HAP-1 (cell line): ENCODE measurements around the gene TEX14.
"Not testable (repeated sequence)": the region's sequence is repeated elsewhere in the genome, so short reads cannot be mapped to it uniquely, and the experiment has no call there.

ENCODE experiments used
- DNase-seq, 2 experiments: peaks; one replicate each; pipeline ENCODE4 v3.0.0-alpha.2; 2016 to 2020; ENCODE audit warnings: low spot score in 2 of 2
- H3K27me3 ChIP-seq: fragments of 250-450 bp; sonication (Bioruptor Pico); 2 replicates; pipeline ENCODE4 v1.5.1; 2020; ENCODE audit warnings: low read depth, mild to moderate bottlenecking, moderate library complexity
- H3K36me3 ChIP-seq: fragments of 250-450 bp; sonication (Bioruptor Pico); replicated peaks from 2 replicates; pipeline ENCODE4 v1.5.1; 2020; ENCODE audit warnings: mild to moderate bottlenecking
- H3K4me1 ChIP-seq: fragments of 250-450 bp; sonication (Bioruptor Pico); 2 replicates; pipeline ENCODE4 v1.5.1; 2020; ENCODE audit warnings: mild to moderate bottlenecking
- H3K4me3 ChIP-seq: fragments of 250-450 bp; sonication (Bioruptor Pico); 2 replicates; pipeline ENCODE4 v1.5.1; 2020; ENCODE audit warnings: mild to moderate bottlenecking, moderate library complexity
- H3K9me3 ChIP-seq: fragments of 250-450 bp; sonication (Bioruptor Pico); 2 replicates; pipeline ENCODE4 v1.5.1; 2020; ENCODE audit warnings: mild to moderate bottlenecking, moderate library complexity
- in situ Hi-C: fragments of 300-500 bp; cut with MboI; formaldehyde crosslinking; loops from 3 replicates; pipeline ENCODE4 v1.14.3; 2020; ENCODE audit warnings: low sequenced_read_pairs, inconsistent platforms, mixed read lengths

The TEX14 gene

DNA sequence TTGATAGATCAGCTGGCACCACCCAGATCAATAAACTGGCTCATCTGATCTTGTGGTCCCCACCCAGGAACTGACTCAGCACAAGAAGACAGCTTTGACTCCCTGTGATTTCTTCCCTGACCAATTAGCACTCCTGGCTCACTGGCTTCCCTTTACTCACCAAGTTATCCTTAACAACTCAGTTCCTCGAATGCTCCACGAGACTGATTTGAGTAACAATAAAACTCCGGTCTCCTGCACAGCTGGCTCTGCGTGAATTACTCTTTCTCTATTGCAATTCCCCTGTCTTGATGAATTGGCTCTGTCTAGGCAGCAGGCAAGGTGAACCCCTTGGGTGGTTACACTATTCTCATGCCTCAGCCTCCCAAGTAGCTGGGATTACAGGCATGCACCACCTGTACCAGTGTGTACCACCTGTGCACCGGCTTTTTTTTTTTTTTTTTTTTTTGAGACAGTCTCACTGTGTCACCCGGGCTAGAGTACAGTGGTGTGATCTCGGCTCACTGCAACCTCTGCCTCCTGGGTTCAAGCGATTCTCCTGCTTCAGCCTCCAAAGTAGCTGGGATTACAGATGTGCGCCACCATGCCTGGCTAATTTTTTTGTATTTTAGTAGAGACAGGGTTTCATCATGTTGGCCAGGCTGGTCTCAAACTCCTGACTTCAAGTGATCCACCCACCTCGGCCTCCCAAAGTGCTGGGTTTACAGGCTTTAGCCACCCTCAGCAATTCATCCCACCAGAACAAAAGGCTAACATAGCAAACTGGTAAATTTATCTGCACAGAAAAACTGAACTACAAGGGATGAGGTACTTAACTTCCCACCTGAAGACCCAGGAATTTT lies 33.7 kb downstream of the TEX14 start:
- H3K9me3 ChIP-seq, H3K4me1 ChIP-seq, H3K36me3 ChIP-seq, H3K4me3 ChIP-seq, H3K27me3 ChIP-seq, DNase-seq, in situ Hi-C loops: not testable (repeated sequence)

DNA sequence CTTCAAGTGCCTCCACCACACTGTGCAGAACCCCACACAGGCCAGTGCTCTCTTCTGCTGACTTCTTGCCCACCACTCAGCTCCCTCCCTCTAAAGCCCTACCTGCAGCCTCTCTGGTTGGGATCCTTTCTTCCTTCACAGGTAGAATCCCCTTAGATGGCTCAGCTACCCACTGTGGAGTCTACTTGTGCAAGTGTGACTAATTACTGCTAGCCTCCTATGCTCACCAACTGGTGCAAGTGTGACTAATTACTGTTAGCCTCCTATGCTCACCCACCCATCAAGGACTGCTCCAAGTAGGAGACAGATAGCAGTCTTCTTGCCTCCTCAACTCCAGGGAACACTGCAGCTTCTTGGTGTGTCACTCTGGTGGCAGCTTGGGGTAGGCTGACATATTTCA lies 43.6 kb downstream of the TEX14 start:
- in situ Hi-C loops = no loop called here
- DNase-seq = no peak
- H3K36me3 ChIP-seq = no peaks in the 10 kb centered on the region
- H3K9me3 ChIP-seq = no peaks in the 10 kb centered on the region
- H3K4me3 ChIP-seq = no peak overlapping the region
- no peaks in the 10 kb centered on the region for H3K27me3 ChIP-seq
- no peaks in the 10 kb centered on the region for H3K4me1 ChIP-seq

DNA sequence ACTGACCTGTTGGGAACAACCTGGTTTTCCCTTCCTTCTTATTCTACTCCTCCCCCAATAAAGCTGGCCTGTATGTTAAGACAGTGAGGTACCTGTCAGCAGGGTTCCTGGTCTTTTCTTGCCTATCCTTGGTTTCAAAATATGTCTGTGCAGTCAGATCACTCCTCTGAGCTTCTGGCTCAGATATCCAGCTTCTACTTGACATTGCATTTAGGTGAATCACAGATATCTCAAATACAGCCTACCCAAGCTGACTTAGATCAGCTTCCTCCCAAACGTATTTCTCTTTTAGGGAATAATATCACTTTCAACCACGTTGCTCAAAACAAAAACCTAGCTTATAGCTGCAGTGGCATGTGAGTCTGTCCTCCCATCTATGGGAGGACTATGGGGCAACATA lies 48.7 kb downstream of the TEX14 start:
- no peak for DNase-seq
- in situ Hi-C loops = no loop called here
- Histone ChIP-seq H3K36me3 (no peaks in the 10 kb centered on the region), H3K4me1 (no peaks in the 10 kb centered on the region), H3K27me3 (no peaks in the 10 kb centered on the region), H3K4me3 (no peak overlapping the region), H3K9me3 (no peaks in the 10 kb centered on the region)

DNA sequence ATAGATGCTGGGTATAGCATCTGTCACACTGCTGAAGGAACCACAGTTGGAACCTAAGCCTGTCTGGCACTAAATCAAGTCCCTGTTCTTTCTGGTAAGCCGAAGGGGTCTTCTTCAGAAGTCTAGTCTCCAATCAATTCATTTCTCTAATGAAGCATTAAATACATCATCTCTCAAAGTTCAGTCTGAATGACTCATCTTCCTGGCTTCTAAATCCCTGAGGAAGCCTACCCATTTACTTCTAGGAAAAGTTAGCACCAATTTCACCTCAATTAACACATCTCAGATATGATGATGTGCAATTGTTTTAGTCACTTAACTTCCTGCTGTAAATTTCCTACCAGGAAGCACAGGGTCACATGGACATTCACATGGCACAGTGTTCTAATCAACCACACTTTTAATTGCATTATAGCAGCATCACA lies 49.9 kb downstream of the TEX14 start:
- in situ Hi-C loops = no loop called here
- Histone ChIP-seq H3K9me3 (no peaks in the 10 kb centered on the region), H3K4me3 (no peak overlapping the region), H3K4me1 (no peaks in the 10 kb centered on the region), H3K27me3 (no peaks in the 10 kb centered on the region), H3K36me3 (no peaks in the 10 kb centered on the region)
- no peak for DNase-seq

DNA sequence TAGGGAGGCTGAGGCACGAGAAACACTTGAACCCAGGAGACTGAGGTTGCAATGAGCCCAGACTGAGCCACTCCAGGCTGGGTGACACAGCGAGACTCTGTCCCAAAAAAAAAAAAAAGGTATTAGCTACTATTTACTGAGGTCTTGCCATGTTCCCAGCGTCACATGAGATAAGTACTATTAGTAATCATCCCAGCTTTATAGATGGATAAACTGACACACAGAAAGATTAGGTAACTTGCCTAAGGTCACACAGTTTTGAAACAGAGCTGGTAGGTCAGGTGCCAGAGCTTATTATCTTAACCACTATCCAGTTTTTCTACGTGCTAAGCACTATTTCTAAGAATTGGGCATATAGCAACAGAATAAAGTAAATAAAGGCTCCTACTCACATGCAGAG lies 51.6 kb downstream of the TEX14 start:
- Histone ChIP-seq H3K4me1 (no peaks in the 10 kb centered on the region), H3K9me3 (no peaks in the 10 kb centered on the region), H3K27me3 (no peaks in the 10 kb centered on the region), H3K4me3 (no peak overlapping the region), H3K36me3 (no peaks in the 10 kb centered on the region)
- in situ Hi-C loops = no loop called here
- no peak for DNase-seq

DNA sequence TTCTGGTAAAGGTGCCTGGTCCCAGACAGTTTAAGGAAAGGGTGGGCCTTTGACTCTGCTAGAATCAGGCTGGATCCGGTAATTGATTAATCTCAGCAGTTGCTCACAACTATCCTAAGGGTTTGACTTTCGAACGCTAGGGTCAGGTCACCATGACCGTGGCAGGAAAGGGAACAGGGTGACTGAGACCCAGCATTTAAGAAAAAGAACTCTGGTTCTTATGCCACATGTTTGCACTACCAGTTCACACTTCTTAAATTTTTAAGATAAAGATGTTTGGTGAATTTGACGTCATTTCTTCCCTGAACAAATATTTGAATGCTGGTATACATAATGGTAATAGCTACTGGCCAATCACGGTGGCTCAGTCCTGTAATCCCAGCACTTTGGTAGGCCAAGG lies 52.2 kb downstream of the TEX14 start:
- in situ Hi-C loops = no loop called here
- Histone ChIP-seq H3K4me1 (no peaks in the 10 kb centered on the region), H3K9me3 (no peaks in the 10 kb centered on the region), H3K36me3 (no peaks in the 10 kb centered on the region), H3K27me3 (no peaks in the 10 kb centered on the region), H3K4me3 (no peak overlapping the region)
- DNase-seq = no peak

DNA sequence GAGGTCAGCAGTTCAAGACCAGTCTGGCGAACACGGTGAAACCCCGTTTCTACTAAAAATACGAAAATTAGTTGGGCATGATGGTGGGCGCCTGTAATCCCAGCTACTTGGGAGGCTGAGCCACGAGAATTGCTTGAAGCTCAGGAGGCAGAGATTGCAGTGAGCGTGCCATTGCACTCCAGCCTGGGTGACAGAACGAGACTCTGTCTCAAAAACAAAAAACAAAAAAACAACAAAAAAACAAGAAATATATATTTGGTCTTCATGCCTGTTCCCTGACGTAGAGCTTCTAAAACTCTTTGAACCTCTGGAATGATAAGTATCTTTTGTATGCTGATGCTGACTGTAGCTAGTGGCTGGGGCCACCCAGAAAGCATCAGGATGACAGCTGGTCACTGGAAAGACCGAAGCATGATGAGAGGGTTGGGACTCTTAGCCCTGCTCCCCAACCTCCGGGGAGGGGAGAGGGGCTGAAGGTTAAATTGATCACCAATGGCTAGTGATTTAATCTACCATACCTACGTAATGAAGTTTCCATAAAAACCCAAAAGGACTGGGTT lies 54.8 kb downstream of the TEX14 start:
- Histone ChIP-seq H3K4me3 (no peak overlapping the region), H3K4me1 (peaks cover 5% of the 10 kb centered on the region; the same call in 1 of the 2 replicates), H3K36me3 (no peaks in the 10 kb centered on the region), H3K9me3 (no peaks in the 10 kb centered on the region), H3K27me3 (no peaks in the 10 kb centered on the region)
- DNase-seq = no peak
- in situ Hi-C loops = no loop called here

DNA sequence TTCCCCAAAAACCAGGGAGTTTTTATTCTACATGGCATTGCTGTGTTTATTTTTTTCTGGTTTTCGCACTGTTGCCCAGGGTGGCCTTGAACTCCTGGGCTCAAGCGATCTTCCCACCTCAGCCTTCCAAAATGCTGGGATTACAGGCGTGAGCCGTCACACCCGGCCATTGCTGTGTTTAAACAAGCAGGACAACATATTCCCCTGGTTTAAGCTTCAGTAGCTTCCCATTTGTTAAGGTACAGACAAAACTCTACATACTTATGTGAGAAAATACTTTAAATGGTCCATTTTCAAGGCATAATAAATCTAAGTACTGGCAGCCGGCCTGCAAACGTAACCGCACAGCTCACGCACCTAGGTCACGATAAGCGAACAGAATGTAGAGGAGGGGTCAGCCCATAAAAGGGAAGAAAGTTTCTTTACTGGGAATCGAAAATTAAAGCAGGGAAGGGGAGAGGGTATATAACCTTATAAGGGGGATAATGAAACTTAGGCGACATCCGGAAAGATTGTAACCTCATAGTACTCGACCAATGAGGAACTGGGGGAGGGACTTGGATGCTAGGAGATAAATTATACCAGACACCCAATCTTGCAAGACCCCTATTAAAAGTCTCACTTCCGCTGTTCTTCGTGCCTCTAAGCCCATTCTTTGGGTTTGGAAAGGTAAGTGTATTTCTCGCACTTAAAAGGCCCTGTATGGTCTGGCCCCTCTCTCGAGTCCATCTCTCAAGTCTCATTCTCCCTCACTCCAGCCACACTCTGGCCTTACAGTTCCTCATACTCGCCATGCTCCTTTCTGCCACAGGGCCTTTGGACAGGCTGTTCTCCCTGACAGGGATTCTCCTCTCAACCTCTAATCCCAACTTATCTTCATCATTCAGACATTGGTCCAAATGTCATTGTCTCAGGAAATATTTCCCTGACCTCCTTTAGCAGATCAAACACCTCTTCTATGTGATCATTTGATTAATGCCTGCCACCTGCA lies 59.2 kb downstream of the TEX14 start:
- peaks cover 11% of the 10 kb centered on the region for H3K4me1 ChIP-seq
- no peak for DNase-seq
- in situ Hi-C loops = no loop called here
- H3K9me3 ChIP-seq = no peaks in the 10 kb centered on the region
- H3K27me3 ChIP-seq = no peaks in the 10 kb centered on the region
- H3K36me3 ChIP-seq = no peaks in the 10 kb centered on the region
- peak overlapping the region; percentile 23 for H3K4me3 ChIP-seq

DNA sequence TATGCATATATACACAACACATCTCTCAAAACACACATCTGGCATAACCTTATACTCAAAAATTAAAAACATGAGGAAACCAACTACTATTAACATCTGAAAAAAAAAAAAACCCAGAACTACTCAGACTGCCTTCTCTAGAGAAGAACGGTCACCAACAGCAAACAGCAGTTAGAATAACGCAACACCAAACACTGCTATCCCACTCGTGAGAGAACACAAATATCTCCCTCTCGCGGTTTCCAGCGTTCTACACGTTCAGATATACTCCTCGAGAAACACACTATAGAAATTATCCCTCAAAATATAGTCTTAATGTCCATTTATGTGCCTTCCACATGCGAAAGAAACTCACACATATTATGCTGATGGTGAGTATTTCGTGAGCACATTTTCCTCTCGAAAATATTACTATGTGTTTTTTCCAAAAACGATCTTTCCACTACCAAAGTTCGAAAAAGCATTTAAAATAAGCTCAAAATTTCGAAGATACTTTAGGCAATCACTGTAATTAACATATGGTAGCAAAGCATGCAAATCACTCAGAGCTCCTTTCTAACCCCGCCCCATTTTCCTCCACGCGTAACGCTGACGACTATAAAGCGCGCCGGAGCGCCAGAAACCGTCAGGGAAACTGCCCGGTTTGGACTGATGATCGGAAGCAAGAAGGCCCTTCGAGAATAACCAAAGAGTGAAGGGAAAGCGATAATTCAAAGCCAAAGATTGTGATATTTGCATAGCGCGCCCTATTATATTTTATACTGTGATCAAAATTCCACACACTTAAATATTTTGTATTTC lies 60.1 kb downstream of the TEX14 start:
- no peaks in the 10 kb centered on the region for H3K36me3 ChIP-seq
- H3K9me3 ChIP-seq = no peaks in the 10 kb centered on the region
- in situ Hi-C loops = no loop called here
- no peaks in the 10 kb centered on the region; the same call in 1 of the 2 replicates for H3K27me3 ChIP-seq
- DNase-seq = peak; percentile 96 to 99
- peaks cover 11% of the 10 kb centered on the region for H3K4me1 ChIP-seq
- H3K4me3 ChIP-seq = peak overlapping the region; percentile 23

DNA sequence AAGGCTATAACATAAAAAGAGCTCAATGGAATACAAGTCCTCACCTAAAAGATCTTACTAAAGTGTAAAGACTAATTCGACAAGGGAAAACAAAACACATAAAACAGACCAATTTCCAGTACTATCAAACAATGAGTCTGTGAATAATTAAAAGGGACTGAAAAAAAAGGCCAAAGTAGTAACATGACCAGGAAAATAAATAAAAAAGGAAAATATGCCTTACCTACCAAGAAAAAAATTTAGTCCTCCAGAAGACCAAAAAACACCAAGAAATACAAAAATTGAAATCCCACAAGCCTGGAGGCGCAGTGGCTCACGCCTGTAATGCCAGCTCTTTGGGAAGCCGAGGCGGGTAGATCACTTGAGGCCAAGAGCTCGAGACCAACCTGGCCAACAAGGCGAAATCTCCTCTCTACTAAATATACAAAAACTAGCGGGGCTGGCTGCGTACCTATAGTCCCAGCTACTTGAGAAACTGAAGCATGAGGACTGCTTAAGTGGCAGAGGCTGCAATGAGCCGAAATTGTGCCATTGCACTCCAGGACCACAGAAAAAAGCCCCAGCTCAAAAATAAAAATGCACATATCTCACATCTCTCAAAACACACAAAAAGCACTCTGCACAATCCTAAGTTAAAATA lies 60.8 kb downstream of the TEX14 start:
- in situ Hi-C loops = no loop called here
- Histone ChIP-seq H3K27me3 (no peaks in the 10 kb centered on the region; the same call in 1 of the 2 replicates), H3K9me3 (no peaks in the 10 kb centered on the region), H3K4me1 (peaks cover 11% of the 10 kb centered on the region), H3K36me3 (no peaks in the 10 kb centered on the region), H3K4me3 (no peak overlapping the region)
- peak in 1 of 2 experiments; percentile 84 for DNase-seq

DNA sequence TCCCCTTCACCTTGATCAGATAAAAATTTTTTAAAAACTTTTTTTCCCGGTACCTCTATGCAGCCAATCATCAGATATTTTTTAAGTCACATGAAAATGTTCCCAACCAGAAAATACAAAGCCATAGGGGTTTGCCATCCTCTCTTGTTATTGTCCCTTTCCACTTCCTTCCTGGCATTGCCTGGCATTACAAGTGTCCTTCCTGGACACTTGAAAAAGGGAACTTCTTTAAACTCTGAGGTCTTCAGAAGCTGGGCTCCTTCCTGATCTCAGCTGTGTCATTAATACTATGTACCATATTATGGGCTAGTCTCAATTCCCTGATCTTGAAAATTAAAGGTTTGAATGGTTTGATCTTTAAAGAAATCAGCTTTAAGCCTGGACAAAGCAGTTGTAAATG lies 64.9 kb downstream of the TEX14 start:
- in situ Hi-C loops = no loop called here
- no peaks in the 10 kb centered on the region for H3K36me3 ChIP-seq

DNA sequence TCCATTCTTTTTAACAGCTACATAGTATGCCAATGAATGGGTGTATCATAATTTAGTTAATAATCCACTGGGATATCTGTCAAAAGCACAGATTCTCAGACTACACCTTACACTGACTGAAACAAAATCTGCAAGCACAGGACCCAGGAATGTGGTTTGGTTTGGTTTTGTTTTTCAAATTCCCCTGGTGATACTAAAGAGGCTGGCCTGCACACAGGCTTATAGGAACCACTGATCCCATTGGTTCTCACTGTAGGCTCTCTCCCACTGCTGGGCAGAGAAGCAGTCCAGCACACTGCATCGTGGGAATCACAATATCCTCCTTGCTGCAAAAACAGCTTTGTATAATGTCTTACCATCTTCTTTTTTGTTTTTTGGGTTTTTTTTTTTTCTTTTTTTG lies 67.1 kb downstream of the TEX14 start:
- in situ Hi-C loops = no loop called here
- H3K4me1 ChIP-seq = no peaks in the 10 kb centered on the region
- no peak for DNase-seq
- H3K27me3 ChIP-seq = no peaks in the 10 kb centered on the region; the same call in 1 of the 2 replicates
- no peak overlapping the region for H3K4me3 ChIP-seq
- H3K36me3 ChIP-seq = no peaks in the 10 kb centered on the region
- no peaks in the 10 kb centered on the region for H3K9me3 ChIP-seq

More for the DNA sequence above, 64.9 kb downstream of the TEX14 start:
- Histone ChIP-seq H3K27me3 (no peaks in the 10 kb centered on the region; the same call in 1 of the 2 replicates), H3K9me3 (no peaks in the 10 kb centered on the region), H3K4me3 (no peak overlapping the region), H3K4me1 (peaks cover 7% of the 10 kb centered on the region)
- DNase-seq = no peak

DNA sequence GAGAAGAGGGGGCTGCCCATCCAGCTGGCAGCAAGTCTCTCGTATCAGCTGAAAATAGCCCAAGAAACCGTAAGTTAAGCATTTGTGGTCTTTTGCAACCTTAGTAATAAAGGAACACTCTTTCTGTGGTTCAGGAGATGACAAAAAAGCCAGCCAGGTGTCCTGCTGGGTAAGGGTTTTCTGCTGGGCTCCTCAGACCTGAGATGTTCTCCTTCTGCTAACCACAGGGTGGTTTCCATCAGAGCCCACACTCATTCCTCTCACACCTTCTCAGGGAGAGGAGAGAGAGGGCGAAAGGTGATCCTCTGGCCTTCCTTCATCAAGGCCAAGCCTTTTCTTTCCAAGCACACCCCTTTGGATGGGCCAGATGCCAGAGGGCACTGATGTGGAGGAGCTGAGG lies 70.7 kb downstream of the TEX14 start:
- Histone ChIP-seq H3K4me1 (no peaks in the 10 kb centered on the region), H3K36me3 (no peaks in the 10 kb centered on the region), H3K4me3 (no peak overlapping the region), H3K9me3 (no peaks in the 10 kb centered on the region), H3K27me3 (no peaks in the 10 kb centered on the region)
- no peak for DNase-seq
- in situ Hi-C loops = no loop called here
